ENCODE data around the gene SYN1. TPM values are rescaled to one million over a fixed set of nuclear protein-coding genes. Genes with fewer than 3 reads are reported as not detected.

SYN1 gene
- polyA plus RNA-seq, 1 donor from 2014 or later = 4.3 TPM

GRCh38 chrX:47664737-47665136 lies 45.1 kb upstream of the SYN1 start:
- H3K27me3 ChIP-seq (ENCODE audit: insufficient read depth, low read depth, low read length) = no peaks in the 10 kb centered on the region
- no peaks in the 10 kb centered on the region for H3K79me2 ChIP-seq (replicated peaks; ENCODE audit: insufficient read depth, low read length)
- no peak overlapping the region for H3K27ac ChIP-seq (ENCODE audit: low read length)
- H3K4me2 ChIP-seq (ENCODE audit: low read length) = no peak overlapping the region
- TF ChIP-seq, protein P1, sequence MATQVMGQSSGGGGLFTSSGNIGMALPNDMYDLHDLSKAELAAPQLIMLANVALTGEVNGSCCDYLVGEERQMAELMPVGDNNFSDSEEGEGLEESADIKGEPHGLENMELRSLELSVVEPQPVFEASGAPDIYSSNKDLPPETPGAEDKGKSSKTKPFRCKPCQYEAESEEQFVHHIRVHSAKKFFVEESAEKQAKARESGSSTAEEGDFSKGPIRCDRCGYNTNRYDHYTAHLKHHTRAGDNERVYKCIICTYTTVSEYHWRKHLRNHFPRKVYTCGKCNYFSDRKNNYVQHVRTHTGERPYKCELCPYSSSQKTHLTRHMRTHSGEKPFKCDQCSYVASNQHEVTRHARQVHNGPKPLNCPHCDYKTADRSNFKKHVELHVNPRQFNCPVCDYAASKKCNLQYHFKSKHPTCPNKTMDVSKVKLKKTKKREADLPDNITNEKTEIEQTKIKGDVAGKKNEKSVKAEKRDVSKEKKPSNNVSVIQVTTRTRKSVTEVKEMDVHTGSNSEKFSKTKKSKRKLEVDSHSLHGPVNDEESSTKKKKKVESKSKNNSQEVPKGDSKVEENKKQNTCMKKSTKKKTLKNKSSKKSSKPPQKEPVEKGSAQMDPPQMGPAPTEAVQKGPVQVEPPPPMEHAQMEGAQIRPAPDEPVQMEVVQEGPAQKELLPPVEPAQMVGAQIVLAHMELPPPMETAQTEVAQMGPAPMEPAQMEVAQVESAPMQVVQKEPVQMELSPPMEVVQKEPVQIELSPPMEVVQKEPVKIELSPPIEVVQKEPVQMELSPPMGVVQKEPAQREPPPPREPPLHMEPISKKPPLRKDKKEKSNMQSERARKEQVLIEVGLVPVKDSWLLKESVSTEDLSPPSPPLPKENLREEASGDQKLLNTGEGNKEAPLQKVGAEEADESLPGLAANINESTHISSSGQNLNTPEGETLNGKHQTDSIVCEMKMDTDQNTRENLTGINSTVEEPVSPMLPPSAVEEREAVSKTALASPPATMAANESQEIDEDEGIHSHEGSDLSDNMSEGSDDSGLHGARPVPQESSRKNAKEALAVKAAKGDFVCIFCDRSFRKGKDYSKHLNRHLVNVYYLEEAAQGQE (IDR thresholded peaks at IDR 0.05; ENCODE audit: borderline replicate concordance) = no peak
- TF ChIP-seq CTCF (IDR thresholded peaks at IDR 0.05; ENCODE audit: poor library complexity, severe bottlenecking) = no peak
- no peak for TF ChIP-seq SMC3 (conservative IDR thresholded peaks at IDR 0.05; ENCODE audit: poor library complexity)
- TF ChIP-seq EZH2 (IDR thresholded peaks at IDR 0.05; ENCODE audit: borderline replicate concordance, insufficient read depth, low read length, poor library complexity, severe bottlenecking) = no peak
- TF ChIP-seq POLR2AphosphoS5 (IDR thresholded peaks at IDR 0.05) = no peak
- no peak for TF ChIP-seq MXI1 (conservative IDR thresholded peaks at IDR 0.05; ENCODE audit: poor library complexity, severe bottlenecking)
- no peak for TF ChIP-seq EP300 (conservative IDR thresholded peaks at IDR 0.05; ENCODE audit: poor library complexity, severe bottlenecking)
- no peak for TF ChIP-seq RAD21 (conservative IDR thresholded peaks at IDR 0.05)
- TF ChIP-seq TAF1 (IDR thresholded peaks at IDR 0.05; ENCODE audit: low read depth) = no peak
- no peaks in the 10 kb centered on the region for H4K20me1 ChIP-seq (ENCODE audit: insufficient read depth)
- H3K36me3 ChIP-seq (ENCODE audit: insufficient read depth, low read length) = no peaks in the 10 kb centered on the region
- H3K9me2 ChIP-seq (ENCODE audit: insufficient read depth, low read length) = no peaks in the 10 kb centered on the region
- no peak overlapping the region for H3K9ac ChIP-seq (ENCODE audit: low read length)
- H2AFZ ChIP-seq (ENCODE audit: low read depth, low read length) = no peak overlapping the region
- H3F3A ChIP-seq (ENCODE audit: insufficient read depth, low read length, poor library complexity, severe bottlenecking) = no peaks in the 10 kb centered on the region
- H3K9me3 ChIP-seq (ENCODE audit: low read length) = no peaks in the 10 kb centered on the region
- no peak overlapping the region for H3K4me3 ChIP-seq (ENCODE audit: low read length)

DNA sequence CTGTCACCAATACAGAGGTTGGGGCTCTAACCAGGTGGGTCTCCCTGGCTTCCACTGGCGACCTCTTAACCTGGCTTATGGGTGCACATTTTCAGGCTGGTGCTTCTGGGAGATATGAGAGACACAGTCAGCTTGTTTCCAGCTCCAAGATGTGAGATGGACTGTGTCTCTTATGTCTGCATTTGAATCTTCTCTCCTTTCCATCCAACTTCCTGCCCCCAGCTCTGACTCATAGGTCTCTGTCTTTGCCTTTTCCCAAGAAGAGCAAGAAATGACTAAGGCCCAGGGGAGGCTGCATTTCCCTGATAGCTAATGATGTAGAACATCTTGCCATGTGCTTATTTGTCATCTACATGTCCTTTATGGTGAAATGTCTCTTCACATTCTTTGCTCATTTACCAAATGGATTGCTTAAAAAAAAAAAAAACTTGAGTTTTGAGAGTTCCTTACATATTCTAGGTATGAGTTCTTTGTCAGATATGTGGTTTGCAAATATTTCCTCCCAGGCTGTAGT lies 42.5 kb upstream of the SYN1 start:
- no peak for TF ChIP-seq EP300 (conservative IDR thresholded peaks at IDR 0.05; ENCODE audit: poor library complexity, severe bottlenecking)
- no peak for TF ChIP-seq TAF1 (IDR thresholded peaks at IDR 0.05; ENCODE audit: low read depth)
- TF ChIP-seq MXI1 (conservative IDR thresholded peaks at IDR 0.05; ENCODE audit: poor library complexity, severe bottlenecking) = no peak
- TF ChIP-seq CTCF (IDR thresholded peaks at IDR 0.05; ENCODE audit: poor library complexity, severe bottlenecking) = no peak
- TF ChIP-seq POLR2AphosphoS5 (IDR thresholded peaks at IDR 0.05) = no peak
- TF ChIP-seq EZH2 (IDR thresholded peaks at IDR 0.05; ENCODE audit: borderline replicate concordance, insufficient read depth, low read length, poor library complexity, severe bottlenecking) = no peak
- no peak for TF ChIP-seq RAD21 (conservative IDR thresholded peaks at IDR 0.05)
- H3K27ac ChIP-seq (ENCODE audit: low read length) = no peak overlapping the region
- no peak overlapping the region for H3K9ac ChIP-seq (ENCODE audit: low read length)
- H3K9me3 ChIP-seq (ENCODE audit: low read length) = no peaks in the 10 kb centered on the region
- no peaks in the 10 kb centered on the region for H3K9me2 ChIP-seq (ENCODE audit: insufficient read depth, low read length)
- H4K20me1 ChIP-seq (ENCODE audit: insufficient read depth) = no peaks in the 10 kb centered on the region
- H2AFZ ChIP-seq (ENCODE audit: low read depth, low read length) = no peak overlapping the region
- H3K79me2 ChIP-seq (replicated peaks; ENCODE audit: insufficient read depth, low read length) = no peaks in the 10 kb centered on the region
- H3K36me3 ChIP-seq (ENCODE audit: insufficient read depth, low read length) = no peaks in the 10 kb centered on the region
- H3F3A ChIP-seq (ENCODE audit: insufficient read depth, low read length, poor library complexity, severe bottlenecking) = no peaks in the 10 kb centered on the region
- no peak overlapping the region for H3K4me2 ChIP-seq (ENCODE audit: low read length)
- no peak overlapping the region for H3K4me3 ChIP-seq (ENCODE audit: low read length)
- H3K27me3 ChIP-seq (ENCODE audit: insufficient read depth, low read depth, low read length) = no peaks in the 10 kb centered on the region
